Liver (tissue), 9 donors: ENCODE measurements around the gene VIPR2. TPM values are rescaled to one million over a fixed set of nuclear protein-coding genes. Genes with fewer than 3 reads are reported as not detected.

Experiments
- DNase-seq: peaks from one replicate; pipeline ENCODE4 v3.0.0-alpha.2; 2017; ENCODE audit warnings: low spot score
- H3K27ac ChIP-seq, 2 donors: one replicate each; pipeline ENCODE4 v1.7.0; 2013; ENCODE audit warnings: inconsistent platforms in 2 of 2, low read length in 2 of 2, control low read depth in 1 of 2, low read depth in 1 of 2, mild to moderate bottlenecking in 1 of 2
- H3K27me3 ChIP-seq, 4 donors: one replicate each; pipeline versions ENCODE4 v1.6.1 to v1.7.0; 2013; ENCODE audit warnings: low read length in 3 of 4, inconsistent platforms in 1 of 4, mild to moderate bottlenecking in 1 of 4, moderate library complexity in 1 of 4; ENCODE audit not compliant: control insufficient read depth in 4 of 4, insufficient read depth in 4 of 4
- H3K36me3 ChIP-seq, 4 donors: one replicate each; pipeline versions ENCODE4 v1.6.1 to v1.7.0; 2013; ENCODE audit warnings: low read length in 3 of 4, mild to moderate bottlenecking in 3 of 4, low read depth in 1 of 4, moderate library complexity in 1 of 4; ENCODE audit not compliant: control insufficient read depth in 4 of 4, insufficient read depth in 3 of 4
- H3K4me1 ChIP-seq, 4 donors: one replicate each; pipeline versions ENCODE4 v1.6.1 to v1.7.0; 2013; ENCODE audit warnings: low read length in 3 of 4, mild to moderate bottlenecking in 3 of 4, moderate library complexity in 1 of 4; ENCODE audit not compliant: control insufficient read depth in 4 of 4, insufficient read depth in 4 of 4
- H3K4me3 ChIP-seq, 3 donors: one replicate each; pipeline versions ENCODE4 v1.6.1 to v1.7.0; 2013; ENCODE audit warnings: low read length in 3 of 3, control low read depth in 1 of 3, low read depth in 1 of 3, mild to moderate bottlenecking in 1 of 3
- H3K9ac ChIP-seq, 2 donors: one replicate each; pipeline ENCODE4 v1.7.0; 2013; ENCODE audit warnings: low read length in 2 of 2, mild to moderate bottlenecking in 2 of 2, moderate library complexity in 2 of 2, control low read depth in 1 of 2, low read depth in 1 of 2
- H3K9me3 ChIP-seq, 4 donors: one replicate each; pipeline versions ENCODE4 v1.6.1 to v1.7.0; 2013; ENCODE audit warnings: low read length in 3 of 4; ENCODE audit not compliant: control insufficient read depth in 4 of 4
- EGR1 ChIP-seq, 2 donors: IDR thresholded peaks; 2 replicates each; pipeline ENCODE4 v1.6.1; 2016 to 2018; ENCODE audit warnings: antibody characterized with exemption in 2 of 2, low read depth in 2 of 2
- FOXA1 ChIP-seq: IDR thresholded peaks from 2 replicates; pipeline ENCODE4 v1.6.1; 2016; ENCODE audit warnings: antibody characterized with exemption
- FOXA2 ChIP-seq: IDR thresholded peaks from 2 replicates; pipeline ENCODE4 v1.6.1; 2016; ENCODE audit warnings: antibody characterized with exemption
- HNF4A ChIP-seq, 2 donors: conservative IDR thresholded peaks; 2 replicates each; pipeline ENCODE4 v1.6.1; 2016; ENCODE audit warnings: antibody characterized with exemption in 2 of 2, mild to moderate bottlenecking in 2 of 2
- MAX ChIP-seq: IDR thresholded peaks from 2 replicates; pipeline ENCODE4 v1.6.1; 2016; ENCODE audit warnings: antibody characterized with exemption
- NR2F2 ChIP-seq: IDR thresholded peaks from 2 replicates; pipeline ENCODE4 v1.6.1; 2016; ENCODE audit warnings: antibody characterized with exemption
- RAD21 ChIP-seq, 2 donors: IDR thresholded peaks; 2 replicates each; pipeline ENCODE4 v1.6.1; 2016; ENCODE audit warnings: antibody characterized with exemption in 2 of 2, mild to moderate bottlenecking in 2 of 2
- REST ChIP-seq: IDR thresholded peaks from 2 replicates; pipeline ENCODE4 v1.6.1; 2016; ENCODE audit warnings: antibody characterized with exemption, mild to moderate bottlenecking
- RXRA ChIP-seq, 2 donors: IDR thresholded peaks; 2 replicates each; pipeline ENCODE4 v1.6.1; 2017 to 2018; ENCODE audit warnings: antibody characterized with exemption in 2 of 2, mild to moderate bottlenecking in 1 of 2
- SP1 ChIP-seq: IDR thresholded peaks from 2 replicates; pipeline ENCODE4 v1.6.1; 2018; ENCODE audit warnings: antibody characterized with exemption, mild to moderate bottlenecking
- TAF1 ChIP-seq: conservative IDR thresholded peaks from 2 replicates; pipeline ENCODE4 v1.6.1; 2016; ENCODE audit warnings: antibody characterized with exemption, mild to moderate bottlenecking
- ZBTB33 ChIP-seq: IDR thresholded peaks from 2 replicates; pipeline ENCODE4 v1.6.1; 2016; ENCODE audit warnings: antibody characterized with exemption
- WGBS: extraction: QIAGEN DNeasy Blood & Tissue Kit; methylation state at CpG from one replicate; pipeline ENCODE4 v1.1.7; 2013; 5-methylcytosine and 5-hydroxymethylcytosine counted together
- polyA plus RNA-seq, 2 donors: library from polyadenylated mRNA; stranded (reverse) in 1 of 2; unstranded in 1 of 2; fragments of 200-250 nt in 1 of 2; fragments of >200 nt in 1 of 2; fragmentation: Nextera tagmentation in 1 of 2; extraction: Ambion mirVana in 1 of 2; gene quantifications; one replicate each; pipeline versions ENCODE4 v1.2.1 to v1.2.3, GENCODE V29; 2013 to 2015
- total RNA-seq, 2 donors: library from RNA; depleted of rRNA; stranded (reverse); fragments of >200 nt; gene quantifications; one replicate each; pipeline ENCODE4 v1.2.3, GENCODE V29; 2014
- donor health status: healthy.
- donor health status: healthy.
- donor health status: healthy.
- donor health status: healthy.
- donor health status: healthy.

The VIPR2 gene
- total and polyA plus RNA-seq, 4 donors: 0.05 to 0.17 (median 0.10) TPM; not detected in 1

- 58% methylated on average over 27 of the region's 27 CpGs for WGBS
- DNase-seq: peak; percentile 44
- Histone ChIP-seq H3K27ac (no peak overlapping the region), H3K9me3 (no peaks in the 10 kb centered on the region), H3K4me3 (no peak overlapping the region), H3K4me1 (peaks cover 0 to 10% (median 5%) of the 10 kb centered on the region in 4 donors), H3K27me3 (no peaks in the 10 kb centered on the region), H3K9ac (no peak overlapping the region), H3K36me3 (no peaks in the 10 kb centered on the region)
- TF ChIP-seq HNF4A (conservative IDR thresholded peaks at IDR 0.05) (peak; percentile 79 to 91), RXRA (IDR thresholded peaks at IDR 0.05) (peak in 1 of 2 donors; percentile 68), EGR1 (IDR thresholded peaks at IDR 0.05; ENCODE audit: low read depth in 2 of 2) (peak in 1 of 2 donors; percentile 51), REST (no peak), SP1 (peak; percentile 42), ZBTB33 (no peak), FOXA1 (peak; percentile 61), FOXA2 (peak; percentile 79), NR2F2 (no peak), MAX (peak; percentile 50)
Measured at GRCh38 chr7:159084069-159084801, 60.4 kb downstream of the VIPR2 start.

GRCh38 chr7:159083698-159084068 lies 61.0 kb downstream of the VIPR2 start:
- H3K27me3 ChIP-seq: no peaks in the 10 kb centered on the region
- H3K27ac ChIP-seq: no peak overlapping the region
- peaks cover 0 to 10% (median 5%) of the 10 kb centered on the region in 4 donors for H3K4me1 ChIP-seq
- no peaks in the 10 kb centered on the region for H3K36me3 ChIP-seq
- DNase-seq: no peak
- H3K9ac ChIP-seq: no peak overlapping the region
- H3K9me3 ChIP-seq: no peaks in the 10 kb centered on the region
- WGBS: 91% methylated on average over 2 of the region's 2 CpGs
- H3K4me3 ChIP-seq: no peak overlapping the region
- TF ChIP-seq NR2F2 (no peak), ZBTB33 (no peak), HNF4A (conservative IDR thresholded peaks at IDR 0.05) (no peak), REST (no peak), SP1 (no peak), RAD21 (IDR thresholded peaks at IDR 0.05) (no peak), TAF1 (no peak), EGR1 (IDR thresholded peaks at IDR 0.05; ENCODE audit: low read depth in 2 of 2) (no peak)
